Spleen (tissue), 7 donors: Measurements from ENCODE around the gene EBF4.

Experiments
- CTCF ChIP-seq, 11 experiments: fragments of 200-600 bp in 7 of 11; fragments of 450-650 bp in 4 of 11; sonication (generic) in 4 of 11; IDR thresholded peaks in 8 of 11; conservative IDR thresholded peaks in 3 of 11; 1 replicate in 7 of 11; 2 replicates in 4 of 11; pipeline versions ENCODE4 v1.4.0 to v1.8.0; 2016 to 2021; ENCODE audit warnings: antibody characterized with exemption in 11 of 11, inconsistent platforms in 4 of 11, mild to moderate bottlenecking in 1 of 11
- POLR2A ChIP-seq, 3 donors: fragments of 450-650 bp; IDR thresholded peaks; one replicate each; pipeline ENCODE4 v1.5.1; 2017; ENCODE audit warnings: antibody characterized with exemption in 3 of 3, mild to moderate bottlenecking in 1 of 3
- donor health status: DM: no; HTN: no; CAD: no; lungs with moderate emphysema.
- donor health status: DM: no; HTN: no; CAD: no.
- donor health status: DM: no; HTN: no; CAD: no.

DNA sequence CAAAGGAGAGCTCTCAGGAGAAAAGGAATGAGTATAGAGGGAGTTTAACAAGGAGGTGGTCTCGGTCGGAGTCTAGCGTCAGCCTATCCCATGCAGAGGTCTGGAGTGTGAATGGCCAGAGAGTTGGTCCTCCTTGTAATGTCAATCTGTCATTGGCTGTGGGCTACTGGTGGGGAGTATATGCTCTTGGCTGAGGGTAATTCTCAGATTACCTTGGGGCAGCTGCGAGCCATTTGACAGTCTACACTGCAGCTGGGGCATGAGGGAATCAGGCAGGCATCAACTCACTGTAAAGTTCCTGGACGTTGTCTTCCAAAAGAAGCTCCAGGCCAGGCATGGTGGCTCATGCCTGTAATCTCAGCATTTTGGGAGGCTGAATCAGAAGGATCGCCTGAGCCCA, 48.1 kb downstream of the EBF4 start:
- TF ChIP-seq CTCF (IDR thresholded peaks at IDR 0.05 in 8 of 11, conservative IDR thresholded peaks at IDR 0.05 in 3 of 11) (no peak), POLR2A (IDR thresholded peaks at IDR 0.05) (no peak)
